Activated B cell treated with CpG ODN at 0.5 μM for 24 hours (primary cell): ENCODE data around the gene GJB4. TPM values are rescaled to one million over a fixed set of nuclear protein-coding genes. Genes with fewer than 3 reads are reported as not detected.

Source experiments
- ATAC-seq: fragments of 200-7000 bp; cut with Tn5 transposase; one replicate; pipeline ENCODE4 v1.10.0; 2021; ENCODE audit warnings: low read depth, mild to moderate bottlenecking, moderate library complexity
- CTCF ChIA-PET: fragments of 350-600 bp; sonication (Branson Sonifier 250); formaldehyde crosslinking; loops from one replicate; lab custom pipeline; 2021; ENCODE audit warnings: antibody characterized with exemption; lab: Charles Lee
- POLR2A ChIA-PET: fragments of 350-600 bp; sonication (Branson Sonifier 250); formaldehyde crosslinking; loops from one replicate; lab custom pipeline; 2021; ENCODE audit warnings: antibody characterized with exemption; lab: Charles Lee
- DNase-seq: peaks from one replicate; pipeline ENCODE4 v3.0.0; 2022
- H3K27ac Mint-ChIP-seq: one replicate; pipeline ENCODE4 v1.8.0; 2020; ENCODE audit warnings: mixed read lengths
- H3K27me3 Mint-ChIP-seq: one replicate; pipeline ENCODE4 v1.8.0; 2021; ENCODE audit warnings: mixed read lengths
- H3K36me3 Mint-ChIP-seq: one replicate; pipeline ENCODE4 v1.8.0; 2021; ENCODE audit warnings: low read depth, mixed read lengths
- H3K4me1 Mint-ChIP-seq: one replicate; pipeline ENCODE4 v1.8.0; 2021; ENCODE audit warnings: mixed read lengths
- H3K4me3 Mint-ChIP-seq: one replicate; pipeline ENCODE4 v1.8.0; 2020; ENCODE audit warnings: mild to moderate bottlenecking, mixed read lengths
- H3K9me3 Mint-ChIP-seq: one replicate; pipeline ENCODE4 v1.8.0; 2020; ENCODE audit warnings: mixed read lengths
- intact Hi-C: fragments of 100-400 bp; cut with micrococcal nuclease; formaldehyde crosslinking; loops from one replicate; pipeline ENCODE4 v1.15.1; 2024
- total RNA-seq: library from RNA; stranded (reverse); gene quantifications from 2 replicates; pipeline ENCODE4 v1.2.3, GENCODE V29; 2022
- TF ChIP-seq, protein P1 (sequence below): fragments of 200-600 bp; IDR thresholded peaks from one replicate; pipeline ENCODE4 v1.8.0; 2022; ENCODE audit warnings: antibody characterized with exemption, mild to moderate bottlenecking

Gene GJB4
- total RNA-seq: not detected in 2 replicates

DNA sequence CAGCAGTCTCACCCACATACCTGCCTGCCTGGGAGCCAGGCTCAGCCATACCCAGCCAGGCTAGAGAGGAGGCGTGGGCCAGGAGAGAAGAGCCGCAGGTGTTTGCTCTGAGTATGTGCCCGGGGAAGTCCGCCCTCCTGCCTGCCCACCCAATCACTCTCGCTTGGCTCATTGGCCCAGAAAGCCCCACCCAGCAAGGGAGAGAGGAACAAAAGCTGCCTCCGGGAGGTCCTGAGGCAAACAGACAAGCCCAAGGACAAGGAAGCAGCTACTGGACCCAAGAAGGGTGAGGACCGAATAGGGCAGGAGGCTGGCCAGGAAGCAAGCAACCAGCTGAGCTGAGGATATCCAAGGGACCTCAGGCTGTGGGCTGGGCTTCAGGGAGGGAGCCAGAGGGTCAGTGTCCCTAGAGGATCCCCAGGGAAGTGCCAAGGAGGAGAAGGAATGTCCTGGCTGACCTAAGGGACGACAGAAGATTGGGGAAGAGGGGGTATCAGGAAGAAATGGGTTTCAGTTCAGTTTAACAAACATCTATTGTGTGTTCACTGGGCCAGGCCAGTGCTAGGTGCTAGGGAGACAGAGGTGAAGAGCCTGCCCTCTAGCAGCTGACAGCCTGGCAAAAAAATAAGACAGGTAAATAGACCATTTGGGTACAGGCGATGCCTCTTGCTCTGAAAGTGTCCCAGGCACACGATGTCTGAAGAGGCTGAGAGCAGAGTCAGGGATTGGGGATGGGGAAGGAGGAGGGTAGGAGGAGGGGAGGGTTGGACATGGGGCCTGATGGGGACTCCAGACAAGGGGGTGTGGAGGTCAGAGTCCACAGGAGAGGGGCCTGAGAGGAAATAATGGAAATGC, at the start of gene GJB4:
GJB4 (plus strand) TSS at position 238 of the 855 bp plus-strand sequence. CDS start 1,515 bp downstream, outside the sequence.
- Mint-ChIP-seq H3K9me3 (no peaks in the 10 kb centered on the region), H3K36me3 (no peaks in the 10 kb centered on the region), H3K4me3 (no peak within 1 kb of the TSS), H3K27ac (no peak within 1 kb of the TSS), H3K27me3 (peaks cover 8% of the 10 kb centered on the region), H3K4me1 (no peaks in the 10 kb centered on the region)
- CTCF ChIA-PET: no interaction called here
- POLR2A ChIA-PET: no interaction called here
- intact Hi-C loops: no loop called here
- ATAC-seq: no peak
- no peak for DNase-seq
- TF ChIP-seq, protein P1, sequence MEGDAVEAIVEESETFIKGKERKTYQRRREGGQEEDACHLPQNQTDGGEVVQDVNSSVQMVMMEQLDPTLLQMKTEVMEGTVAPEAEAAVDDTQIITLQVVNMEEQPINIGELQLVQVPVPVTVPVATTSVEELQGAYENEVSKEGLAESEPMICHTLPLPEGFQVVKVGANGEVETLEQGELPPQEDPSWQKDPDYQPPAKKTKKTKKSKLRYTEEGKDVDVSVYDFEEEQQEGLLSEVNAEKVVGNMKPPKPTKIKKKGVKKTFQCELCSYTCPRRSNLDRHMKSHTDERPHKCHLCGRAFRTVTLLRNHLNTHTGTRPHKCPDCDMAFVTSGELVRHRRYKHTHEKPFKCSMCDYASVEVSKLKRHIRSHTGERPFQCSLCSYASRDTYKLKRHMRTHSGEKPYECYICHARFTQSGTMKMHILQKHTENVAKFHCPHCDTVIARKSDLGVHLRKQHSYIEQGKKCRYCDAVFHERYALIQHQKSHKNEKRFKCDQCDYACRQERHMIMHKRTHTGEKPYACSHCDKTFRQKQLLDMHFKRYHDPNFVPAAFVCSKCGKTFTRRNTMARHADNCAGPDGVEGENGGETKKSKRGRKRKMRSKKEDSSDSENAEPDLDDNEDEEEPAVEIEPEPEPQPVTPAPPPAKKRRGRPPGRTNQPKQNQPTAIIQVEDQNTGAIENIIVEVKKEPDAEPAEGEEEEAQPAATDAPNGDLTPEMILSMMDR: no peak

DNA sequence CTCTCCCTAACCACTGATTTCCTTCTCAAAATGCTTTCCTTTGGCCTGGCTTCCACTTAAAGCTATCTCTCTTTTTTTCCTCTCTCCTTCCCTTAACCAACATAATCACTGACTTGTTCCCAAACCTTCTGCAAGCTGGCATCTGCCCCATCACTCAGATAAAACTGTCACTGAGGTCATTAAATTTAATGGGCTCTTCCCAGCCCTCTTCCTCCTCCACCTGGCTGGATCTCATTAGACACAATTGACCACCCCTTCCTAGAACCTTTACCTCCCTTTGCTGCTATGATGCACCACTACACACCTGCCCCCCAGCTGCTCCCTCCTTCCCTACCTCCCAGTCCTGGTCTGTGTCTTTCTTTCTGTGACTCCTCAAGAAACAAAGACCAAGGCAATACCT, 48.7 kb upstream of the GJB4 start:
- H3K27ac Mint-ChIP-seq: no peak overlapping the region
- ATAC-seq (no peak), DNase-seq (no peak)
- H3K36me3 Mint-ChIP-seq: no peaks in the 10 kb centered on the region
- intact Hi-C loops: no loop called here
- peaks cover 2% of the 10 kb centered on the region for H3K27me3 Mint-ChIP-seq
- POLR2A ChIA-PET: no interaction called here
- TF ChIP-seq, protein P1: no peak
- H3K9me3 Mint-ChIP-seq: no peaks in the 10 kb centered on the region
- CTCF ChIA-PET: interaction anchor here (0.6 kb wide), 1 partner anchor 983 kb away, joined by 3 read pairs; no protein-coding TSS in a partner anchor
- no peaks in the 10 kb centered on the region for H3K4me1 Mint-ChIP-seq
- no peak overlapping the region for H3K4me3 Mint-ChIP-seq

DNA sequence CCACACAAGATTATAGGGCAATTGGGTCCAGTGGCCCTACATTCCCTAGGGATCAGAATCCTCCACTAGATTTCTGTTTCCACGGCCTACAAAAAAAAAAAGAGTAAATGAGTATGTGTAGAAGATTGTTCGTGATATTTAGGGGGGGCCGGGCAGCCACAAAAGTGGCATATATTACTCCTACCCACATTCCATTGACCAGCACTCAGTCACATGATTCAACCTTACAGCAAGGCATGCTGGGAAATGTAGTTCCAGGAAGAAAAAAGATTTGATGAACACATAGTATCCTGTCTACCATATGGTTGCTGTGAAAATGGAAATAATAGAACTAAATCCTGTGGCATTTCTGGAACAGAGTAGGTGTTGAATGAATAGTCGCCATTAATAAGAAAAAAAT, 48.1 kb upstream of the GJB4 start:
- no peaks in the 10 kb centered on the region for H3K27me3 Mint-ChIP-seq
- ATAC-seq: no peak
- H3K4me3 Mint-ChIP-seq: no peak overlapping the region
- CTCF ChIA-PET: no interaction called here
- TF ChIP-seq, protein P1: no peak
- H3K4me1 Mint-ChIP-seq: no peaks in the 10 kb centered on the region
- H3K27ac Mint-ChIP-seq: no peak overlapping the region
- intact Hi-C loops: no loop called here
- no peaks in the 10 kb centered on the region for H3K9me3 Mint-ChIP-seq
- DNase-seq: no peak
- POLR2A ChIA-PET: no interaction called here
- H3K36me3 Mint-ChIP-seq: no peaks in the 10 kb centered on the region

GRCh38 chr1:34712007-34712688, 47.4 kb upstream of the GJB4 start:
- Mint-ChIP-seq H3K27me3 (peaks cover 4% of the 10 kb centered on the region), H3K4me3 (no peak overlapping the region), H3K9me3 (no peaks in the 10 kb centered on the region), H3K27ac (no peak overlapping the region), H3K4me1 (no peaks in the 10 kb centered on the region), H3K36me3 (no peaks in the 10 kb centered on the region)
- intact Hi-C loops: no loop called here
- TF ChIP-seq, protein P1: no peak
- DNase-seq (no peak), ATAC-seq (no peak)
- POLR2A ChIA-PET: no interaction called here
- CTCF ChIA-PET: no interaction called here

DNA sequence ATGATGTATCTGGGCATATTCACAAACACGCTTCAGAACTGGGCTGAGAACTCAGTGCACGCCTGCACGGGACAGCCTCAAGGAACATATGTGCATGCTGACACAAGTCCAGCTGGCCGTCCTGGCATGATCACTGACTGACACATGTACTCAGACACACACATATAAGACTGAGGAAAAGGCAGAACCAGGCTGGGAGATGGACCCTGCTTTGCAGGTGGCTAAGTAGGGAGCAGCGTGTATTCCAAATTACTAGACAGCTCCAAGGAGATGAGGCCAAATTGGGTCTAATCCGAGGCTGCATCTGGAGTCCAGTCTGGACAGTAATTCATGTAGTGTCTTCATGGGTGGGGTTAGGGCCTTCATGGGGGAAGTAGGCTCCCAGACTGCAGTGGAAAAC, 46.1 kb upstream of the GJB4 start:
- peaks cover 4% of the 10 kb centered on the region for H3K27me3 Mint-ChIP-seq
- no peak overlapping the region for H3K27ac Mint-ChIP-seq
- no peaks in the 10 kb centered on the region for H3K36me3 Mint-ChIP-seq
- TF ChIP-seq, protein P1: no peak
- no peak overlapping the region for H3K4me3 Mint-ChIP-seq
- intact Hi-C loops: no loop called here
- H3K4me1 Mint-ChIP-seq: no peaks in the 10 kb centered on the region
- DNase-seq (no peak), ATAC-seq (no peak)
- CTCF ChIA-PET: no interaction called here
- H3K9me3 Mint-ChIP-seq: no peaks in the 10 kb centered on the region
- POLR2A ChIA-PET: no interaction called here
